ENCODE results near the gene OR10D3. TPM values are rescaled to one million over a fixed set of nuclear protein-coding genes. Genes with fewer than 3 reads are reported as not detected.
"Not testable (repeated sequence)": the region's sequence is repeated elsewhere in the genome, so short reads cannot be mapped to it uniquely, and the experiment has no call there.

OR10D3 gene
- total and polyA plus RNA-seq, 2 experiments from 2014 or later: not detected

- H4K20me1 ChIP-seq (ENCODE audit: insufficient read depth): no peaks in the 10 kb centered on the region
- WGBS, 2 experiments (ENCODE audit: low coverage in 1 of 2, low lambda C conversion rate in 2 of 2, missing lambda C conversion rate in 2 of 2): 26 to 27% methylated on average over 3 of the region's 3 CpGs
- no peaks in the 10 kb centered on the region for H3K36me3 ChIP-seq (ENCODE audit: low read depth)
- no peaks in the 10 kb centered on the region for H3K9me2 ChIP-seq (ENCODE audit: insufficient read depth)
- H2AFZ ChIP-seq: no peak overlapping the region
- H3K9me3 ChIP-seq (ENCODE audit: low read depth): no peaks in the 10 kb centered on the region
- TF ChIP-seq EZH2phosphoT487 (IDR thresholded peaks at IDR 0.05; ENCODE audit: insufficient read depth, low read depth) (no peak), EZH2 (IDR thresholded peaks at IDR 0.05; ENCODE audit: insufficient read depth, poor library complexity, severe bottlenecking) (no peak)
- no peak overlapping the region for H3K27ac ChIP-seq
- H3K4me1 ChIP-seq (ENCODE audit: insufficient read depth): no peaks in the 10 kb centered on the region
- no peaks in the 10 kb centered on the region for H3K79me2 ChIP-seq (ENCODE audit: insufficient read depth)
- in situ Hi-C loops (cut with MboI): no loop called here
- no peak overlapping the region for H3K4me2 ChIP-seq (ENCODE audit: unreplicated experiment)
- H3K4me3 ChIP-seq: no peak overlapping the region
- H3F3A ChIP-seq (ENCODE audit: insufficient read depth): no peaks in the 10 kb centered on the region
- H3K27me3 ChIP-seq (replicated peaks; ENCODE audit: insufficient read depth): no peaks in the 10 kb centered on the region; the same call in 1 of the 2 replicates
- no peak for DNase-seq
- H3K9ac ChIP-seq: no peak overlapping the region
Measured at GRCh38 chr11:124214027-124214426, 30.9 kb downstream of the OR10D3 start.

DNA sequence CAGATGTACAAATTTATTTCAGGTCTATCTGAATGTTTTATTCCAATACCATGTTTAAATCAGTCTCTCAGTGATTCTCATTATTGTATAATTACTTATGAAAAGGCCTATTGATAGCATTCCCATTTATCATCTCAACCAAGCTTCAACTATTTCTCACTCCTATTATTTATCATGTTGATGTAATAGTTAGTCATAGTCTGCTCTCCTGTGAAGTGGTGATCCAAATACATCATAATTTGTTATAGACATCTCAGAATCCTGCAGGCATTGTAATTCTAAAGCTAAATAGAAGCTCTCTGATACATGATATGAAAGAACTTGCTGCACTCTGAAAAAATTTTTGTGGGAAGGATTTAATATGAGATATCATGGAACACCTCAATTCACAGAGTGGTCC is 36.0 kb downstream of the OR10D3 start:
- no peaks in the 10 kb centered on the region for H3K27me3 ChIP-seq (replicated peaks; ENCODE audit: insufficient read depth)
- no peaks in the 10 kb centered on the region for H3K4me1 ChIP-seq (ENCODE audit: insufficient read depth)
- H2AFZ ChIP-seq: no peak overlapping the region
- H3K4me2 ChIP-seq (ENCODE audit: unreplicated experiment): no peak overlapping the region
- DNase-seq: no peak
- no peaks in the 10 kb centered on the region for H3K36me3 ChIP-seq (ENCODE audit: low read depth)
- H4K20me1 ChIP-seq (ENCODE audit: insufficient read depth): no peaks in the 10 kb centered on the region
- no peak overlapping the region for H3K4me3 ChIP-seq
- in situ Hi-C loops (cut with MboI): no loop called here
- H3K9ac ChIP-seq: no peak overlapping the region
- no peaks in the 10 kb centered on the region for H3K9me3 ChIP-seq (ENCODE audit: low read depth)
- no peaks in the 10 kb centered on the region for H3K9me2 ChIP-seq (ENCODE audit: insufficient read depth)
- H3K27ac ChIP-seq: no peak overlapping the region
- H3F3A ChIP-seq (ENCODE audit: insufficient read depth): no peaks in the 10 kb centered on the region
- TF ChIP-seq EZH2phosphoT487 (IDR thresholded peaks at IDR 0.05; ENCODE audit: insufficient read depth, low read depth) (no peak), EZH2 (IDR thresholded peaks at IDR 0.05; ENCODE audit: insufficient read depth, poor library complexity, severe bottlenecking) (no peak)
- H3K79me2 ChIP-seq (ENCODE audit: insufficient read depth): no peaks in the 10 kb centered on the region

DNA sequence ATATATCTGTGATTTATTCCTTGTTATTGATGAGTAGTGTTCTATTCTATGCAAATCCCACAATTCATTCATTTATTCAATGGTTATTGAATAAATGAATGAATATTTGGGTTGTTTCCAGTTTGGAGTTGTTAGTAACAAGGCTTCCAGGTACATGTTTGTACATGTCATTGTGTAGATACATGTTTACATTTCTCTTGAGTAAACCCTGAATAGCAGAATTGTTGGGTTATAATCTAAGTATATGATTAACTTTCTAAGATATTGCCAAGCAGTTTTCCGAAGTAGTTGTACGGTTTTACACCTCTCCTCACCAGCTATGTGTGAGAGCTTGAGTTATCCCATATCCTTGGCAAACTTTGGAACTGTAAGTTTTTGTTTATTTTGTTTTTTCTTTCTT is 39.3 kb downstream of the OR10D3 start:
- H3K4me3 ChIP-seq: no peak overlapping the region
- no peak for DNase-seq
- no peaks in the 10 kb centered on the region for H4K20me1 ChIP-seq (ENCODE audit: insufficient read depth)
- H3K4me2 ChIP-seq (ENCODE audit: unreplicated experiment): no peak overlapping the region
- no peak overlapping the region for H2AFZ ChIP-seq
- H3K27ac ChIP-seq: no peak overlapping the region
- no peaks in the 10 kb centered on the region for H3K9me3 ChIP-seq (ENCODE audit: low read depth)
- in situ Hi-C loops (cut with MboI): no loop called here
- no peaks in the 10 kb centered on the region for H3K9me2 ChIP-seq (ENCODE audit: insufficient read depth)
- H3F3A ChIP-seq (ENCODE audit: insufficient read depth): no peaks in the 10 kb centered on the region
- H3K27me3 ChIP-seq (replicated peaks; ENCODE audit: insufficient read depth): no peaks in the 10 kb centered on the region; the same call in 1 of the 2 replicates
- H3K36me3 ChIP-seq (ENCODE audit: low read depth): no peaks in the 10 kb centered on the region
- WGBS, 2 experiments (ENCODE audit: low coverage in 1 of 2, low lambda C conversion rate in 2 of 2, missing lambda C conversion rate in 2 of 2): 84 to 86% methylated on average over 2 of the region's 2 CpGs
- H3K79me2 ChIP-seq (ENCODE audit: insufficient read depth): no peaks in the 10 kb centered on the region
- no peak overlapping the region for H3K9ac ChIP-seq
- TF ChIP-seq EZH2phosphoT487 (IDR thresholded peaks at IDR 0.05; ENCODE audit: insufficient read depth, low read depth) (no peak), EZH2 (IDR thresholded peaks at IDR 0.05; ENCODE audit: insufficient read depth, poor library complexity, severe bottlenecking) (no peak)
- no peaks in the 10 kb centered on the region for H3K4me1 ChIP-seq (ENCODE audit: insufficient read depth)

GRCh38 chr11:124224618-124225423 is 41.7 kb downstream of the OR10D3 start:
- H3K9ac ChIP-seq; H3K36me3 ChIP-seq (ENCODE audit: low read depth); H4K20me1 ChIP-seq (ENCODE audit: insufficient read depth); DNase-seq; H3K79me2 ChIP-seq (ENCODE audit: insufficient read depth); H3F3A ChIP-seq (ENCODE audit: insufficient read depth); in situ Hi-C loops (cut with MboI); H3K4me3 ChIP-seq; H3K4me2 ChIP-seq (ENCODE audit: unreplicated experiment); H3K27ac ChIP-seq; H3K4me1 ChIP-seq (ENCODE audit: insufficient read depth); H3K9me2 ChIP-seq (ENCODE audit: insufficient read depth); H3K9me3 ChIP-seq (ENCODE audit: low read depth); H3K27me3 ChIP-seq (replicated peaks; ENCODE audit: insufficient read depth); H2AFZ ChIP-seq: not testable (repeated sequence)
- WGBS, 2 experiments (ENCODE audit: low coverage in 1 of 2, low lambda C conversion rate in 2 of 2, missing lambda C conversion rate in 2 of 2): 56 to 62% methylated on average over 9 of the region's 9 CpGs

GRCh38 chr11:124225471-124225870 is 42.3 kb downstream of the OR10D3 start:
- Histone ChIP-seq H3K4me1 (ENCODE audit: insufficient read depth) (no peaks in the 10 kb centered on the region), H4K20me1 (ENCODE audit: insufficient read depth) (no peaks in the 10 kb centered on the region), H3K27me3 (replicated peaks; ENCODE audit: insufficient read depth) (no peaks in the 10 kb centered on the region; the same call in 1 of the 2 replicates), H3K9me3 (ENCODE audit: low read depth) (no peaks in the 10 kb centered on the region), H3K36me3 (ENCODE audit: low read depth) (no peaks in the 10 kb centered on the region), H3K27ac (no peak overlapping the region), H3K4me3 (no peak overlapping the region), H2AFZ (no peak overlapping the region), H3K9ac (no peak overlapping the region), H3K9me2 (ENCODE audit: insufficient read depth) (no peaks in the 10 kb centered on the region), H3K4me2 (ENCODE audit: unreplicated experiment) (no peak overlapping the region), H3K79me2 (ENCODE audit: insufficient read depth) (no peaks in the 10 kb centered on the region), H3F3A (ENCODE audit: insufficient read depth) (no peaks in the 10 kb centered on the region)
- whole genome bisulfite sequencing, 2 experiments (ENCODE audit: low coverage in 1 of 2, low lambda C conversion rate in 2 of 2, missing lambda C conversion rate in 2 of 2): 17 to 33% methylated on average over 1 of the region's 1 CpG
- TF ChIP-seq EZH2phosphoT487 (IDR thresholded peaks at IDR 0.05; ENCODE audit: insufficient read depth, low read depth): no peak
- TF ChIP-seq EZH2 (IDR thresholded peaks at IDR 0.05; ENCODE audit: insufficient read depth, poor library complexity, severe bottlenecking): no peak
- in situ Hi-C loops (cut with MboI): no loop called here
- no peak for DNase-seq
